RPMI8226 (cell line): ENCODE data around the gene UBE2O.

Source experiments
- DNase-seq: peaks from one replicate; pipeline ENCODE4 v3.0.0-alpha.2; 2015

Gene UBE2O

DNA sequence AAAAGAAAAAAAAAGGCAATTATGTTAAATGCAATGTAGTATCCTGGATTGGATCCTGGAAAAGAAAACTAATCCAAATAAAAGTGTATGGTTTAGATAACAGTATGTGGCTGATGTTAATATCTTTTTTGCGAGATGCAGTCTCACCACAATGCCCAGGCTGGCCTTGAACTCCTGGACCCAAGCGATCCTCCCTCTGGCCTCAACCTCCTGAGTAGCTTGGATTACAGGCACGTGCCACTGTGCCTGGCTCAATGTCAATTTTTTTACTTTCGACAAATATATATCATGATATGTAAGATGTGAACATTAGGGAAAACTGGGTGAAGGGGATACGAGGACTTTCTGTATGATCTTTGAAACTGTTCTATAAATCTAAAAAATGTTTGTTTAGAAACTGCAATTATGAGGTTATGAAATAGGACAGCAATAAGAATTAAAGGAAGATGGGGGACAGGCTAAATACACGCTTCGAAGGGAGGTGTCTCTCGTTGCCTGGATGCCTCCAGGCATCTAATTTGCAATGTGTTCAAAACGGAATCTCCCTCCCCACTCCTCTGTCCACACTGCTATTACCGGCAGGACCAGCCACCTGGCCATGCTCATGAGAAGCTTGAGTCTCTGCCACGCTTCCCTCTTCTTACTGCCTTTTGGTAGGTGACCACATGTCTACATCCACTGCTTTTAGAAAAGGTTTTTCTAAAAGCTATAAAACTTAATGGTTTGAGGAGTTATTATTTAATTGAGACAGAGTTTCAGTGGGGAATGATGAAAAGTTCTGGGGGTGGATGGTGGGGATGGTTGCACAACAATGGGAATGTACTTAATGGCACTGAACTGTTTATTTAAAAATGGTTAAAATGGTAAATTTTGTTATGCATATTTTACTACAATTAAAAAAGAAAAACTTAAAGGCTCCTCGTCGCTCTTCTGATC, 15.2 kb downstream of the UBE2O start:
- no peak for DNase-seq

DNA sequence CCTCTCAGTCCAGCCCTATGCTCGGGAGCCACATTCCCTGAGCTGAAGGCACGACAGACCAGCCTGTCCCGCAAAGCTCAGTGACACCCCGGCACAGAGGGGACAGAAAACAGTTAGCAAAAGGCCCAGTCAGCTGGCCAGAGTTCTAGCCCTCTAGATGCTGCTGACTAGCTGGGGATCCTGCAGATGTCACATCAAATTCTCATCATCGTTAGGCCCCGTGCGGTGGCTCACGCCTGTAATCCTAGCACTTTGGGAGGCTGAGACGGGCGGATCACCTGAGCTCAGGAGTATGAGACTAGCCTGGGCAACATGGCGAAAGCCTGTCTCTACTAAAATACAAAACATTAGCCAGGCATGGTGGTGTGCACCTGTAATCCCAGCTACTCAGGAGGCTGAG, 17.2 kb downstream of the UBE2O start:
- DNase-seq = no peak

DNA sequence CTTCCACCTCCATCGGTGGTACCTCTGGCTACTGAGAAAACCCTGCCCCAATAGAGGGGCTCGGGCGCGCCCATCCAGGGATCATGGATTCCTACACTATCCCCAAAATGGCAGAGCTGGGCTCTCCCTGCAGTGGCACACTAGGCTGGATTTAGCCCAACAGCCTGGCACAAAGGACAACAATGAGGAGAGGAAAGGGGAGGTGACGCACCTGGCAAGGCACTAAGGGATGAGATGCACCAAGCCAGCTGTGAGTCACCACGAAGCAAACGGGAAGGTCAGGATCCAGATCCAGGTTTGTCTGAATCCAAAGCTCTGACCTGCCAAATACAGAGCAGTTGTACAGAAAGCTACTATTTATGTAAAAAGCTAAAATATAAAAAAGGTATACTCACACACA, 18.1 kb downstream of the UBE2O start:
- DNase-seq = no peak

DNA sequence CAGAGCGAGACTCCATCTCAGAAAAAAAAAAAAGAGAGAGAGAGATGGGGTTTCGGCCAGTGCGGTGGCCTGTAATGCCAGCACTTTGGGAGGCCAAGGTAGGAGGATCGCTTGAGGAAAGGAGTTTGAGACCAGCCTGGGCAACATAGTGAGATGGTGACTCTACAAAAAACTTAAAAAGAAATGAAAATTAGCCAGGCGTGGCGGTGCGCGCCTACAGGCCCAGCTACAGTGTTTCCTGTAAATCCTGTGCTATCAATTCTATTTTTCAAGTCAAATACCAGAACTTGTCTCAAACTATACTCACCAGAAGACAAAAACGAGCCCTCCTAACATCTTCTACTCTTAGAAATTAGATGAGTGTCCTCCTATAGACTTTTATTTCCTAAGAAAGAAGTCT, 19.3 kb downstream of the UBE2O start:
- DNase-seq = no peak

DNA sequence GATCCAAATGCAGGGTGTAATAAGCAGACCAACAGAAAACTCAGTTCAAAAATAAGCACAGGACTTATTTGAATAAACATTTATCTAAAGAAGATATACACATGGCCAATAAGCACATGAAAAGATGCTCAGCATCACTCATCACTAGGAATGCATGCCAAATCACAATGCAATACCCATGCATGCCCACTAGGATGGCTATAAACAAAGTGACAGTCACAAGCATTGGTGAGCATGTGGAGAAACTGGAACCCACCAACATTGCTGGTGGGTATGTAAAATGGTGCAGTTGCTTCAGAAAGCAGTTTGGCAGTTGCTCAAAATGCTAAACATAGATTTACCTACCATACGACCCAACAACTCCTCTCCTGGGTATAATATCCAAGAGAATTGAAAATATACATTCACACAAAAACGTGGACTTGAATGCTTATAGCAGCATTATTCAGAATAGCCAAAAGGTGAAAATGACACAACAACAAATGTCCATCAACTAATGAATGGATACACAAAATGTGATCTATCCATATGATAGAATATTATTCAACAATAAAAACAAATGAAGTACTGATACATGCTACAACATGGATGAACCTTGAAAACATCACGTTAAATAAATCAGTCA, 20.1 kb downstream of the UBE2O start:
- peak; percentile 23 for DNase-seq

DNA sequence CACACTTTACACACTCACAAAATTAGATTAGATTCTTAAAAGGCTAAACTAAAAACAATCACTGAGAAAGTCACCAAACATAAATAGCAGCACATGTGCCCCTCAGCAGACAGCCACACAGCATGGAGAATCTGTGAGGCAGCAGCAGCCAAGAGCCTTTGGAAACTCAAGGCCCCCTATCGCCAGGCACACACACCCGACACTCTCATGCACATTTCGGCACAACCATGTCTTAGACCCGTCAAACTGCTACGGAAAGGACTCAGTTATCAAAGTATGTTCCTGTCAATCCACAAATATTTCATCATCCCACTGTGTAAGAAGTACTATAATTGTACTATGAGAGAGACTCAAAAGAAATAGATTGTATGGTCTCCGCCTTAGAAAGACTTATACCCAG, 20.9 kb downstream of the UBE2O start:
- DNase-seq = no peak

- no peak for DNase-seq
These were observed 21.4 kb downstream of the UBE2O start for GRCh38 chr17:76431509-76431908.

DNA sequence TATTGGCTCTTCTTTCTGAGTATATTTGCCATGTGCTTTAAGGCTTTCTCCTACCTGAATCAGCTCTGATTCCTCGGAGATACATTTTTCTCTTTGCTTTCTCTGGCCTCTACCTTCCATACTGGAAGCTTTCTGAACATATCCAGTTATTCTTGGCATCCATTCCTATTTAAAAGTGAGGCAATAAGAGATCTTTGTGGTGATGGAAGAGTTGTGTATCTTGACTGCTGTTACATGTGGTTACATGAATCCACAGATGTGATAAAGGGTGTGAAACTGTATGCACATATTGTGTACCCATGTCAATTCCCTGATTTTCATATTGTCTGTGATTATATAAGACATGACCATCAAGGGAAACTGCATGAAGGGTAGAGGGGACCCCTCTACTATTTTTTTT, 24.4 kb downstream of the UBE2O start:
- no peak for DNase-seq

DNA sequence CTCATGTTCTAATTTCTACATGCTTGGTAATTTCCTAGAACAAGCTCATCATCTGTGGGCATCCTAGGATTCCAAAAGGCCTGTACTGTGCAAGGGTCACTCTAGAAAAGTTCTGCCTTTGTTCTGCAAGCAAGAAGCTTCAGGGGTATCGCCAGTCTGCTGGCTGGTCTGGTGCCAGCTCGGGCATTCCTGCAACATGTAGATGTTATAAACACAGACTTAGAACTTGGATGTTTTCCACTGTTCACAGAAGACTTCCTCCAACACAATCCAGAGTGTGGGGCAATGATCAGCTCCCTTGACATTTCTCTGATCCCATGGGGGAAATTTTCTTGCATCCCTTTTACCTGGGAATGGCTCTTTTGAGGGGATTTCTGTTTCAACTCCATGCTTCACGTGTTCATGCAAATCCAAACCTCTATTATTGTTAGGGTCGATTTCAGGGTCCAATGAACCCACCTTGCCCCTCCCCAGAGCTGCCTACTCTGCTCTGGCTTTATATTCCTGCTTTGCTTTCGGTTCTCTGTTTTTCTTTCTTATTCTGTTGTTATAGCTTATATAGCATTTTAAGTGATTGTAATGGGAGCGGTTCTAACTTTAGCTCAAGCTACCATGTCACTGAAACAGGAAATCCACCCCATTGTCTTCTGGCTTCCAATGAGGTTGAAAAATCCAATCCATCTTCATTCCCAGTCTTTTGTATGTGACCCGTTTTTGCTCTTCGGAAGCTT, 25.3 kb downstream of the UBE2O start:
- peak; percentile 41 for DNase-seq

DNA sequence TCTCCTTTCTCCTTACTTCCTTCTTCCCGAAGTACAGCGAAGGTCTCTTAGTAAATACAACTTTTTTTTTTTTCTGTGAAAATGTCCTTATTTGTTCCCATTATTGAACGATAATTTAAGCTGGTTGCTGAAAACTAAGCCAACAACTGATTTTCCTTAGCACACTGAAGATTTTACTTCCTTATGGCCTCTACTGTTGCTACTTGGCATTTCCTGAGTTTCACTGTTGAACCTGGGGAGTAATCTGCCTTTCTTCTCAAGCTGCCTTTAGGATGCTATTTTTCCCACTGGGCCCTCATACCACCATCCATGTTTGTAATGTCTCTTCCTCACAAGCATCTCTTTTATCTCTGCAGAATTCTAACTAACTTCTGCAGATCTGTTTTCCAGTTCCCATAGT, 26.1 kb downstream of the UBE2O start:
- no peak for DNase-seq

GRCh38 chr17:76422860-76423259, 30.1 kb downstream of the UBE2O start:
- DNase-seq = no peak

DNA sequence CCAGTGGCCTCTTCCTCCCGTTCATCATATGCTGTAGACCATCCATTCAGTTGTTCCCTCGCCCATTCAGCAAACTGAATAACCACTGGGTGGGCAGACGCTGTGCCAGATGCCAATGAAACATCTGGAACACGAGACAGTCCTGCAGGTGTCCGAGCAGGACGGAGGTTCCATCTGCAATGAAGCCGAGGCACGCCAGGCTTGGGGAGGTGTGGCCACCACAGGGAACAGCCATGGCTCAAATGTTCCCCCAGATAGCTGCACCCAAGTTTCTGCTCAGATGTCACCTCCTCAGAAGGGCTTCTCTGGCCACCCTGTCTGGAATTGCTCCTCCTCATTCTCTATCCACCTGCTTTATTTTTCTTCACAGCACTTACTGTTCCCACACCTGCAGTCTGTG, 30.5 kb downstream of the UBE2O start:
- DNase-seq = no peak

DNA sequence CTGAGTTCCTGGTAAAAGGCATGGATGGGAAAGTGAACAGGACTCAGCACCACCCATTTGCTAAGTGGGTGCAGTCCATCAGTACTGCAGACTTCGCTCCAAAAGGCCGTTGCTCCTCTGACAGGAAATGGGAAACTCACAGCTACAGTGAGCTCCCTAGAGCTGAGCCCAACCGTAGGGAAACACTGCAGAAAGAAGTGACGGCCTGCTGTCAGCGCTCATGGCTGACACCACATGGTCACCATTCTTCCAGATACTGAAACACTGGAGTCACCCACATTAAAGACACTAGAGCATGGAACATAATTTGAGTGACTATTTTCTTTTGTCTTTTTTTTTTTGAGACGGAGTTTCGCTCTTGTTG, 31.9 kb downstream of the UBE2O start:
- no peak for DNase-seq

- DNase-seq = peak; percentile 62
These were observed 32.5 kb downstream of the UBE2O start for GRCh38 chr17:76420356-76421043.

- DNase-seq = peak; percentile 90
These were observed 33.2 kb downstream of the UBE2O start for GRCh38 chr17:76419576-76420260.

DNA sequence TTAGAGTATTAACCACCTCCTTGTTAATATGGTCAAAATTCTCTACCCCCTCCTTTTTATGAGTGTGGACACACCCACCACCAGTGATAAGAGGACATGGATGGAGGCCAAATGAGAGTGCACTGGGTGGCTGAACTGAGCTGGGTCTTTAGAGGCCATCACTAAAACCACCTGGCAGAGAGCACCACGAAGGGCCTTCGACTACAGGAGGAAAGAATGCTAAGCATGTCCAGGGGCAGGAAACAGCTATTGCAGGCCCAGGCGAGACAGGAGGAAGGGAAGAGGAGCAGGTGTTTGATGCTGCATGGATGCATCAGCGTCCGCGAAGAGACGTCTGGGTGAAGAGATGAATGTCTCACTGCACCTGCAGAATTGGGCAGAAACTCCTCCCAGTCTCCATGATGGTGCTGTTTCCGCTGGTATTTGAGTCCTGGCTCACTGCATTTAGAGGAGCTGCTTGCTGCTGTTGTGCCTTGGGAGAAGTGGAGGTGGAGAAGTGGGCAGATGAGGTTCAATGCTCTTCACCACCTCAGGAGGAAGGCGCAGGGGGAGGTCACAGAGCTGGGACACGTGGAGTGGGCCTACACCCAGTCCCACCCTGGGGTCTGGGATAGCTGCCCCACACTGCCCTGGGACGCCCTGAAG, 35.3 kb downstream of the UBE2O start:
- DNase-seq = peak; percentile 84

GRCh38 chr17:76416899-76417298, 36.1 kb downstream of the UBE2O start:
- peak; percentile 23 for DNase-seq

DNA sequence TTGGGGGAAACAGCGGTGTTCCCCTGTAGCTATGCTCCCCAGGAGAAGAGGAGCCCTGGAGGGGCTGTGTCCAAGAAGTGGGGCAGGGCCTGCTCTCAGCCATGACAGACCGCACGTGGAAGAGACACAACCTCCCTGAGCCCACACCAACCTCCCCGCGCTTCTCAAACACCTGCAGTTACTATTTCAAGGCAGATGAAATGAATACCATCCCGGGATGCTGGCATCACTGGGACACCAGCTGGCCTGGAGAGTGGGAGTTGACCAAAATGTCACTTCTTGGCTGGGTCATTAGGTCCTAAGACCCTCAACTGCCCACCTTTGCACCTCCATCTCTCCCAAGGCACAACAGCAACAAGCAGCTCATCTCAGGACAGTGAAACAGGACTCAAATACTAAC, 36.5 kb downstream of the UBE2O start:
- no peak for DNase-seq

- DNase-seq = no peak
These were observed 37.2 kb downstream of the UBE2O start for GRCh38 chr17:76415786-76416185.

DNA sequence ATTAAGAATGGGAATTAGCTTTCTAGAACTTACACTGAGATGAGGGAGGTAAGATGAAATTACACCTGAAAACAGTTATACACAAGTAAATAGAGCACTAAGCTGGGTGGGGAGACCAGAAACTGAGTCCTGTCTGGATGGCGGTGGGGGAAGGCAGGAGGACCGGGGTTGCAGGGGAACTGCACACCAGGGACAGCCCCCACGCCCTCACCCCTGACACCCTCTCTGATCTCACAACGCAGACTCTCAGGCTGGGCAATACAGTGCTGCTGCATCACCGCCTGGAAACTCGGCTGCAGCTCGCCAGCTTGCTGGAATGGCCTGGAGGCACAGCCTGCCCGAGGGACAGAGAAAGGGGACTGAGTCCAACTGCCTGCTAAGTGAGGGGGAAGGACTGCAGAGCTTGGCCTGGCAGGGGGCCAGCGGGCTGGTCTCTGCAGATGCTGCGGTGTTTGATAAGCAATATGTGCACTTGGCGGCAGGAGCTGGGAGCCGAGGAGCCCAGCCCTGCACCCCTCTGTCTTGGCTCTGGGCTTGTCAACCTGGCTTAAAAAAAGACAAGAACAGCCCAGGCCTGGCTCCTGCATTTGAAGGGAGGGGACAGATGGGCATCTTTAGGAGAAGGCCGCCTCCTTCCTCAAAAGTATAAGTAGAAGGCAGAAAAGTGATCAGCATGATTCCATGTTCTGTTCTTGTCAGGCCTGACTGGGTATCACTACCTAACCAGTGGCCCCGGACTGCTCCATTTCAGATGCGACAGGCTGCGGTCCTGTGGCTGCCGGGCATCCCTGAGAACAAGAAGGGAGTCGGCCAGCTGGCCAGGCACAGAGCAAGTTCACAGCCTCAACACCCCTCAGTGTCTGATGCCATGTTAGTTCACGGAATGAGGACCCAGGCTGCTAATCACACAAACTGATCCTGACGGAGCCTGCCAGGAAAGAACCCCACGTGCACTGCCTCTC, 38.3 kb downstream of the UBE2O start:
- DNase-seq = peak; percentile 79

DNA sequence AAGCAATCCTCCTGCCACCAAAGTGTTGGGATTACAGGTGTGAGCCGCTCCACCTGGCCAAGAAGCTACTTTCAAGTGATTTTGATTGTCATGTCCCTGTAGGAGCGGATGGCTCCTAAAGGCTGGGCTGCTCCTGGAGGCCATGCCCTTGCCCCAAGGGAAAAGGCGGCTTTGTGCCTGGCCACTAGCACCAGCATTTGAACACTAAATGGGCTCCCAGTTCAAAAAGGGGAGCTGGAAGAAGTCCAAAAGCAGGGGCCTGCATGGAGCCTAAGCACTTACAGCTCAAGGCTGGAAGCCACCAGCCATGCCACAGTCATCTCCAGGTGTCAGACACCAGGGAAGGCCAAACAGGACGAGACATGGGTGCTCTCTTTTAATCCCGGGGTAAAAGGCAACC, 41.7 kb downstream of the UBE2O start:
- no peak for DNase-seq
